ENCODE data around the gene CCT5. TPM values are rescaled to one million over a fixed set of nuclear protein-coding genes. Genes with fewer than 3 reads are reported as not detected.

Gene CCT5
- polyA plus RNA-seq, 1 of the 3 experiments (the other 2 are of a cell fraction): 378 TPM

GRCh38 chr5:10250806-10251276 lies 761 bp downstream of the CCT5 start:
- H4K20me1 ChIP-seq (ENCODE audit: insufficient read depth): peaks cover 45% of the 10 kb centered on the region
- DNase-seq: peak; percentile 31
- WGBS (ENCODE audit: low lambda C conversion rate): under 1% methylated on average over 21 of the region's 21 CpGs

More at GRCh38 chr5:10250806-10251276, 761 bp downstream of the CCT5 start:
- Histone ChIP-seq H3F3A (replicated peaks; ENCODE audit: insufficient read depth) (peaks cover 4% of the 10 kb centered on the region), H3K9me2 (no peaks in the 10 kb centered on the region), H3K9ac (peak overlapping the region; percentile 98), H3K9me3 (no peaks in the 10 kb centered on the region), H3K36me3 (replicated peaks in 1 of 2; ENCODE audit: control insufficient read depth in 1 of 2, insufficient read depth in 2 of 2, low read length in 1 of 2) (peaks cover 36 to 41% of the 10 kb centered on the region in 2 experiments), H2AFZ (ENCODE audit: low read depth) (peak overlapping the region; percentile 62; the same call in 1 of the 2 replicates), H3K79me2 (ENCODE audit: insufficient read depth) (peaks cover 83% of the 10 kb centered on the region), H3K4me1 (ENCODE audit: control insufficient read depth in 1 of 2, insufficient read depth in 2 of 2, low read depth in 1 of 2, low read length in 1 of 2) (peaks cover 7 to 20% of the 10 kb centered on the region in 2 experiments; a peak in 3 of 4 replicates), H3K27me3 (ENCODE audit: insufficient read depth) (no peaks in the 10 kb centered on the region), H3K27ac (ENCODE audit: low read depth in 2 of 2, low read length in 1 of 2) (peak overlapping the region; percentile 94 to 98), H3K4me3 (ENCODE audit: low read depth in 2 of 2, low read length in 1 of 2) (peak overlapping the region; percentile 93 to 98), H3K4me2 (peak overlapping the region; percentile 90)
- TF ChIP-seq REST (IDR thresholded peaks at IDR 0.05; ENCODE audit: low read depth, low read length): peak; percentile 69; the same call in 1 of the 2 replicates
- no peak for TF ChIP-seq IRF3 (IDR thresholded peaks at IDR 0.05; ENCODE audit: low read depth, low read length)
- TF ChIP-seq FOXJ3 (CRISPR knock-in tag; IDR thresholded peaks at IDR 0.05): no peak
- TF ChIP-seq RAD21 (IDR thresholded peaks at IDR 0.05; ENCODE audit: low read length): no peak
- peak; percentile 28 for TF ChIP-seq MXI1 (IDR thresholded peaks at IDR 0.05; ENCODE audit: low read depth, low read length)
- no peak for TF ChIP-seq CTCF (IDR thresholded peaks at IDR 0.05)
- no peak for TF ChIP-seq POLR2AphosphoS5 (IDR thresholded peaks at IDR 0.05; ENCODE audit: low read depth, low read length)
- ChIA-PET CTCF (interaction anchor here (1.0 to 1.2 kb wide), 2 partner anchors 12 to 17 kb away, joined by 3 read pairs; no protein-coding TSS in a partner anchor), POLR2A (interaction anchor here (1.1 to 2.7 kb wide), 4 partner anchors 13 to 104 kb away, joined by 3 to 11 read pairs (median 6); partner anchors contain the start of gene MARCHF6)
